ES-I3 (cell line): ENCODE data around the gene SNX18.

Source experiments
- H3K36me3 ChIP-seq: 2 replicates; pipeline ENCODE4 v1.6.1; 2013; ENCODE audit warnings: mild to moderate bottlenecking, low read length, control low read depth, moderate library complexity; ENCODE audit not compliant: insufficient read depth
- H3K4me1 ChIP-seq: 2 replicates; pipeline ENCODE4 v1.6.1; 2013; ENCODE audit warnings: mild to moderate bottlenecking, control low read depth, low read length; ENCODE audit not compliant: insufficient read depth
- H3K9ac ChIP-seq: 2 replicates; pipeline ENCODE4 v1.6.1; 2013; ENCODE audit warnings: low read depth, mild to moderate bottlenecking, low read length, moderate library complexity
- H3K9me3 ChIP-seq: 2 replicates; pipeline ENCODE4 v1.6.1; 2013; ENCODE audit warnings: mild to moderate bottlenecking, low read length, moderate library complexity; ENCODE audit not compliant: control insufficient read depth, insufficient read depth

Gene SNX18

DNA sequence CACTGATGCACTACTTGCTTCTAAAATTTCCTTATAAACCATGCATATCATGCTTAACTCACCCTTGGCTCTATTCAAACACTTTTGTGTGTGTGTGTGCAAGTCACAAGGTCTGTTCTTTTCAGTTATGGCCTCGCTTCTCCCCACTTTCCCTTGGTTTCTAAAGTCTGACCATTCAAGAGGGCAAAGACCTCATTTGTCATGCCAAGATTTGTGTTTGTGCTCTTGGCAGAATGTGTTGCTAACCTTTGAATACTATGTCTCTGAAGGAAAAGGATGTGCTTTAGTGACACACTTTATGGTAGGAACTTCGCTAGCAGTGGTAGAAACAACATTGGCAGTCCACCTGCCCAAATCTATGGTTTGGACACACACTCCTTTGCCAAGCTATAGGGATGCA lies 50.4 kb downstream of the SNX18 start:
- Histone ChIP-seq H3K9ac (no peak overlapping the region), H3K4me1 (peaks cover 7% of the 10 kb centered on the region), H3K9me3 (no peaks in the 10 kb centered on the region; the same call in 1 of the 2 replicates), H3K36me3 (no peaks in the 10 kb centered on the region)

DNA sequence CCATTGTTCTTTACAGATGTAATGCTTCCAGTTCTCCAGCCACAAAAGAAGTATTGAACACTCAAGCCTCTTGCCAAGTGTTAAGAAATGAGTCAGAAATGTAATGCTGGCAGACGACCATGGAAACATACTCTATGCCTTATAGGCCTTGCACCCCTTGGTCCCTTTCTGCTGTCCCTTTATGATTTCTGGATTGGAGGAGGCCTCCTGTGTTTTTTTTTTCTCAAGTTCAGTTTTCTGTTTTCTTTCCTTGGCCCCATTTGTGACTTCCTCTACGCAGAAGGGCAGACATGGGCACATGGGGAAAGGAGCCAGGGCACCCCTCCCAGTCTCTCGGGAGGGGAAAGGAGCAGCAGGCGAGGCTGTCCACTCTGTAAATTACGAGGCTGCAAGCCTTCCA lies 53.4 kb downstream of the SNX18 start:
- Histone ChIP-seq H3K9me3 (no peaks in the 10 kb centered on the region; the same call in 1 of the 2 replicates), H3K36me3 (no peaks in the 10 kb centered on the region), H3K9ac (no peak overlapping the region), H3K4me1 (peaks cover 7% of the 10 kb centered on the region)

GRCh38 chr5:54571462-54571861 lies 53.9 kb downstream of the SNX18 start:
- Histone ChIP-seq H3K4me1 (peaks cover 7% of the 10 kb centered on the region), H3K36me3 (no peaks in the 10 kb centered on the region), H3K9ac (no peak overlapping the region), H3K9me3 (no peaks in the 10 kb centered on the region; the same call in 1 of the 2 replicates)

DNA sequence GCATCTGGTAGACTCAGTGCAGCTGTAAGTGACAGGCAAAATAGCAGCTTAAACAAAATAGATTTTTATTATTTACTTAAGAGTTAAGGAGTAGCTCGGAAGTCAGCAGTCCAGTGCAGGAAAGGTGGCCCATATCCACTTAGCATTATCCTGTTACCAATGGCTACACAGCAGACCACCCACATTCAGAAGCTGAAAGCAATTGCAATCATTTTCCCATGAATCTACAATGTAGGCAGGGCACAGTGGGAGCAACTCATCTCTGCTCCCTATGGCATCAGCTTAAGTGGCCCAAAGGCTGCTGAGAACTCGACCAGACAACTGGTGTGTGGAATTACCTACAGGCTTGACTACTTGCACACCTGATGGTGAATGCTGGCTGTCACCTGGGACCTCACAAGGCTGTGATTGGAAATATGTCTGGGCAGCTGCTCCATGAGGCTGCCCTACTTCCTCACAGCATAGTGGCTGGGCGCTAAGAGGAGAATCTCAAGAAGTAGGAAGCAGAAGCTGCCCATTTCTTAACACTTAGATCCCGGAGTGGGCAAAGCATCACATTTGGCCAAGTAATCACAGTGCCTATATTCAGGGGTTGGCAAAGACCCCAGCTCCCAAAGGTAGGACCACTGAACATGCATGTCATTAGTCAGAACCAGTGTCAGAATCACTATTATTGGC lies 56.4 kb downstream of the SNX18 start:
- H3K9ac ChIP-seq = no peak overlapping the region
- peaks cover 7% of the 10 kb centered on the region for H3K4me1 ChIP-seq
- no peaks in the 10 kb centered on the region; the same call in 1 of the 2 replicates for H3K9me3 ChIP-seq
- H3K36me3 ChIP-seq = no peaks in the 10 kb centered on the region

DNA sequence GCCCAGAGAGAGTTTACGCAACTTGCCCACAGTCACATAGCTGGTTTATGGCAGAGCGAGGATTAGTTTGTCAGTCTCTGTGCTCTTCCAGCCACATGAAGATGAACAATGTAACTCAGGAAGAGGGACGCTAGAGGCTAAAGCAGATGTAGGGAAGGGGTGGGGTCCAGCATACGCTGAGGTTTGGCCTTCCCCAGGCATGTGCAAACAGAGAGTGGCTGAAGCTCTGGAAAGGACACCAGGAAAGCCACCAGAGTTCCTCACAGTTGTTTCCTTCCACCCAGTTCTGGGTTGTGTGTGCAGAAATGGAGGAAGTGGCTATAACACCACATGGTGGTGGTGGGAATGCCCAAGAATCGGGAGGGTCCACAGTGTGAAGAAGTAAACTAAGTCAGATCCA lies 60.0 kb downstream of the SNX18 start:
- no peaks in the 10 kb centered on the region; the same call in 1 of the 2 replicates for H3K4me1 ChIP-seq
- no peaks in the 10 kb centered on the region for H3K36me3 ChIP-seq
- H3K9me3 ChIP-seq = no peaks in the 10 kb centered on the region
- no peak overlapping the region for H3K9ac ChIP-seq

DNA sequence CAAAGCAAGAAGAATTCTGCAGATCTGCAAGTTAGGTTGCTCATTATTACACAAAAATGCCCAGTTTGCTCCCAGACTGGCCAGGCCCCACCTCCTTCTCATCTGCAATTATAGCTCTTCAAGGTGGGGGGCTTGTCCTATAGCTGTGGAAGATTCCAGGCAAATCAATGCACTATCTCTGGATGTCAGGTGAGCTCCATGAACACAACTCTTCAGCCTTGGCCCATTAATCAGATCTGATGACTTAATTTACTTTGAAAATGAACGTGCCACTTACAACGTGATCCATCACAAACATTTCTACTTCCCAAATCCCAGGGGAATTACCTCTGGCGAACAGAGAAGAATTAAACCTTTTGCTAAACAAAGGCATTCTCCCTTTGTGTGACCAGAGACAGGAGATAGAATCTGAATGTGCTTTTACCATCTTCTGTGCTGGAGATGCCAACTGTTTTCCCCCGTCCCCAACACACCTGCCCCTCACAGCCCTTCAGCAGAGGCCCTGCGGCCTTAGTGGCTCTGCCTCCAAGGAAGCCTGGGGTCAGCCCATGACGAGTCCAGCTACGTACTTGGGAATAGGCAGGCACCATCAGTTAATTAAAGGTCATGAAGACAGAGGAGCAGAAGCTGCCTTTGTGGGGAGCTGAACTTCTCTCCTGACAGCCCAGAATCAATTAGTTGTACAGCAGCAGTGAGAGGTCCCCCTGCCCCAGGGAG lies 60.5 kb downstream of the SNX18 start:
- H3K36me3 ChIP-seq = no peaks in the 10 kb centered on the region
- no peaks in the 10 kb centered on the region; the same call in 1 of the 2 replicates for H3K4me1 ChIP-seq
- H3K9me3 ChIP-seq = no peaks in the 10 kb centered on the region
- no peak overlapping the region for H3K9ac ChIP-seq

DNA sequence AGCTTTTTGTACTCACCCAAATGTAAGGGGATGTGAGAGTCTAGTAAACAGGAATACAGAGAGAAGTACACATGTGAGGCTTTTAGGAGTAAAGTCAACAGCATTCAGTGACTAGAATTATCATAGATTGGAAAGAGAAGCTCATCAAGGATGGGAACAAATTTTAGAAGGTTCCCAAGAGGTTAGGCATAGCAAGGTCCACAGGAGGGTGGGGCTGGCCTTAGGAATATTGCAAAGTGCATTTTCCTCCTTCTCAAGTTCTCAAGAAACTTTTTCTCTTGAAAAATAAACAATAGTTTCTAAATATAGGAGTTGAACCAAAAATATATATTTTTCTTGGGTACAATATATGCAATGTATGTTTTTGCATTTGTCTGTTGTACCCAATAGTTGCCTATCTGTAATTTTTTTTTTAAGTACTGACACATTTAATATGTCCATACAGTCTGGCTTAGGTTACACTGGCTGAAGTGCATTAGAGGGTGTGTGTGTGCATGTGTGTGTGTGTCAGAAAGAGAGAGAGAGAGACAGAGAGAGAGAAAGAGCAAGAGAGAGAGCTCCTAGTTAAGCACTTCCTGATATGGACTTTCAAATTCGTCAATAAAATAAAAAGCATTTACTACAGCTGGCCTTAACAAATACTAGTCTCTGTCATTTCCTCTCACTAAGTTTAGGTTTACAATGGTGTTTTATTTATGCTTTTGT lies 62.2 kb downstream of the SNX18 start:
- Histone ChIP-seq H3K36me3 (no peaks in the 10 kb centered on the region), H3K9me3 (no peaks in the 10 kb centered on the region), H3K9ac (no peak overlapping the region), H3K4me1 (no peaks in the 10 kb centered on the region; the same call in 1 of the 2 replicates)

- no peaks in the 10 kb centered on the region; the same call in 1 of the 2 replicates for H3K4me1 ChIP-seq
- no peak overlapping the region for H3K9ac ChIP-seq
- H3K36me3 ChIP-seq = no peaks in the 10 kb centered on the region
- no peaks in the 10 kb centered on the region for H3K9me3 ChIP-seq
Measured at GRCh38 chr5:54580997-54581811, 63.6 kb downstream of the SNX18 start.

- H3K9ac ChIP-seq = no peak overlapping the region
- no peaks in the 10 kb centered on the region for H3K36me3 ChIP-seq
- H3K4me1 ChIP-seq = no peaks in the 10 kb centered on the region; the same call in 1 of the 2 replicates
- no peaks in the 10 kb centered on the region for H3K9me3 ChIP-seq
Measured at GRCh38 chr5:54581831-54582548, 64.4 kb downstream of the SNX18 start.

DNA sequence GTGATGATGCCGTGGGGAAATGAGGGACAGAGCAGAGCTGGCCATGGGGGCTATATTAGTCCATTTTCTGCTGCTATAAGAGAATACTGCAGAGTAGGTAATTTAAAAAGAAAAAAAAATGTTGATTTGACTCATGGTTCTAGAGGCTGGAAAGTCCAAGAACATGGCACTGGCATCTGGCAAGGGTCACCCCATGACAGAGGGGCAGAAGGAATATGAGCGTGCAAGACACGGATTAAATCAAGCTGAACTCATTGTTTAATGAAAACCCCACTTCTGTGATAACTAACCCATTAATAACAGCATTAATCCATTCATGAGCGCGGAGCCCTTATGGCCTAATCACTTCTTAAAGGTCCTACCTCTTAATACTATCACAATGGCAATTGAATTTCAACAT lies 68.8 kb downstream of the SNX18 start:
- Histone ChIP-seq H3K9me3 (no peaks in the 10 kb centered on the region), H3K36me3 (no peaks in the 10 kb centered on the region), H3K4me1 (0 out of 2 replicates have a peak, but pooled peaks cover 4% of the 10 kb centered on the region), H3K9ac (no peak overlapping the region)

GRCh38 chr5:54589786-54590185 lies 72.2 kb downstream of the SNX18 start:
- Histone ChIP-seq H3K9ac (no peak overlapping the region), H3K9me3 (no peaks in the 10 kb centered on the region), H3K4me1 (0 out of 2 replicates have a peak, but pooled peaks cover 4% of the 10 kb centered on the region), H3K36me3 (no peaks in the 10 kb centered on the region)

DNA sequence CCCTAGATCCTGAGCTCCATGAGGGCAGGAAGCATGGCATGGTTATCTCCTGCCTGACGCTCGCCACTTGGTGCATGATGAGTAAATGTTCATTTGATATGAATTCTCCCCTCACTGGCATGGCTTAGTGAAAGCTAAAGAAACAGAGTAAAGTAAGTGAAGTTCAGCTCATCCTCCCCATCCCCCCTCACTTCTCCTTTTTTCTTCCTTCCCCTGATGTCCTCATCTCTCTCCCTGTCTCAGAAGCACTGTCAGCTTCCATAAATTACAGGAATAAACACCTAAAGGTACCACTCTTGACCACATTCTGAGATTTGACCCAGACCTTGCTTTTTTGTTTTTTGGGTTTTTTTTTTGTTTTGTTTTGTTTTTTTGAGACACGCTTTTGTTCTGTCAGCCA lies 73.3 kb downstream of the SNX18 start:
- Histone ChIP-seq H3K36me3 (no peaks in the 10 kb centered on the region), H3K4me1 (0 out of 2 replicates have a peak, but pooled peaks cover 4% of the 10 kb centered on the region), H3K9me3 (no peaks in the 10 kb centered on the region), H3K9ac (no peak overlapping the region)

DNA sequence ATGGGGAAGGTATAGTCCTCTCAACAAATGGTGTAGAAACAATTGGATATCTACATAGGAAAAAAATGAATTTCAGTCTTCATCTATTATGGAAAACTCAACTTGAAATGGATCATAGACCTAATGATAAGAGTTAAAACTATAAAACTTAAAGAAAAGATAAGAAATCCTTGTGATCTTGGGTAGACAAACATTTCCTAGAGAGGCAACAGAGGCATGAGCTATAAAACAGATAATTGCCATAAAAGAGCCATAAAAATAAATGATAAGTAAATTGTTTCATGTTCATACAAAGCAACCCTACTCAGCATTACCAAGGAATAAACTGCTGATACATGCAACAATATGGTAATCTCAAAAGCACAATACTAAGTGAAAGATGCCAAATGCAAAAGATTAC lies 76.2 kb downstream of the SNX18 start:
- no peaks in the 10 kb centered on the region for H3K36me3 ChIP-seq
- no peak overlapping the region for H3K9ac ChIP-seq
- H3K4me1 ChIP-seq = 0 out of 2 replicates have a peak, but pooled peaks cover 4% of the 10 kb centered on the region
- no peaks in the 10 kb centered on the region; the same call in 1 of the 2 replicates for H3K9me3 ChIP-seq
